ENCODE results near the gene GABRG3. TPM values are rescaled to one million over a fixed set of nuclear protein-coding genes. Genes with fewer than 3 reads are reported as not detected.

GABRG3 gene
- total and polyA plus RNA-seq, 2 of the 4 experiments (the other 2 are of a cell fraction), result not detected

DNA sequence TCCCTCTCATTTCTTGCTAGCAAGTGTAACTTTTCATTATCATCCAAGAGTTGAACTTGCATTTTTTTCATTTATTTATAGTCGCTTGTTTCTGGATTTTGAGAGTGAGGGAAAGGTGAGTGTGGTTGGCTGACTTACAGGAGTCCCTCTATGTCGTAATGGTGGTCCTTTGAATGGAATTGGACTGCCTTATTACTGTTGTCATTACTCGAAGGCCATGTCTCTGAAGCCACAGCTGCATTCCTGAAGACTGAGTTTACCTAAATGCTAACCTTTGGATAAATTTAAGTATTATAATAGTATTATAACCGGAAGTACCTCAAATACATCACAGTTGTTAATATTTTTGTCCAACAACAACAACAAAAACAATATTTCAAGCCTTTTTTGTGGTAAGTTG, 488.9 kb downstream of the GABRG3 start:
- Histone ChIP-seq H2AK5ac (ENCODE audit: low read depth, low read length) (no peak overlapping the region), H3K36me3 (ENCODE audit: control insufficient read depth, insufficient read depth, low read length) (no peaks in the 10 kb centered on the region), H2BK120ac (ENCODE audit: low read depth, low read length) (no peak overlapping the region), H3K18ac (ENCODE audit: low read depth, low read length) (no peak overlapping the region), H3K14ac (replicated peaks; ENCODE audit: low read depth, low read length) (no peak overlapping the region), H4K5ac (ENCODE audit: low read depth, low read length) (no peak overlapping the region), H3K23ac (ENCODE audit: low read depth, low read length) (no peak overlapping the region), H3K27ac (ENCODE audit: insufficient read depth, low read length) (no peak overlapping the region), H3K9me1 (ENCODE audit: insufficient read depth, low read length) (no peaks in the 10 kb centered on the region), H3K79me1 (ENCODE audit: low read depth in 1 of 2, low read length in 2 of 2) (no peaks in the 10 kb centered on the region), H3K4ac (ENCODE audit: low read depth, low read length) (no peak overlapping the region), H3K4me1 (ENCODE audit: control insufficient read depth, insufficient read depth, low read length) (no peaks in the 10 kb centered on the region), H2BK15ac (ENCODE audit: low read depth, low read length) (no peak overlapping the region), H3K9ac (ENCODE audit: low read depth, low read length) (no peak overlapping the region), H2BK20ac (ENCODE audit: low read depth, low read length) (no peak overlapping the region), H3K4me2 (ENCODE audit: low read depth, low read length) (no peak overlapping the region), H3K4me3 (ENCODE audit: insufficient read depth, low read depth, low read length) (no peak overlapping the region), H4K20me1 (ENCODE audit: insufficient read depth, low read length) (no peaks in the 10 kb centered on the region), H4K91ac (ENCODE audit: insufficient read depth, low read depth, low read length) (no peak overlapping the region), H2BK5ac (ENCODE audit: low read depth, low read length, poor library complexity, severe bottlenecking) (no peak overlapping the region), H3K27me3 (ENCODE audit: control insufficient read depth, insufficient read depth, low read length) (no peaks in the 10 kb centered on the region), H2AK9ac (replicated peaks; ENCODE audit: low read depth, low read length, poor library complexity) (no peak overlapping the region), H4K8ac (ENCODE audit: low read depth in 2 of 2, low read length in 2 of 2) (no peak overlapping the region), H3K9me3 (ENCODE audit: control insufficient read depth, insufficient read depth, low read length) (peaks cover 36% of the 10 kb centered on the region), H3K56ac (ENCODE audit: extremely low read depth, insufficient read depth, low read length) (no peak overlapping the region), H2AFZ (replicated peaks; ENCODE audit: low read length, poor library complexity) (no peak overlapping the region)
- ATAC-seq (ENCODE audit: low read depth), result no peak
- intact Hi-C loops (cut with micrococcal nuclease), result no loop called here
- no peak for TF ChIP-seq BHLHE40 (IDR thresholded peaks at IDR 0.05; ENCODE audit: low read depth, low read length)
- no peak for TF ChIP-seq SMC3 (IDR thresholded peaks at IDR 0.05; ENCODE audit: low read depth, low read length)
- TF ChIP-seq, protein P1, sequence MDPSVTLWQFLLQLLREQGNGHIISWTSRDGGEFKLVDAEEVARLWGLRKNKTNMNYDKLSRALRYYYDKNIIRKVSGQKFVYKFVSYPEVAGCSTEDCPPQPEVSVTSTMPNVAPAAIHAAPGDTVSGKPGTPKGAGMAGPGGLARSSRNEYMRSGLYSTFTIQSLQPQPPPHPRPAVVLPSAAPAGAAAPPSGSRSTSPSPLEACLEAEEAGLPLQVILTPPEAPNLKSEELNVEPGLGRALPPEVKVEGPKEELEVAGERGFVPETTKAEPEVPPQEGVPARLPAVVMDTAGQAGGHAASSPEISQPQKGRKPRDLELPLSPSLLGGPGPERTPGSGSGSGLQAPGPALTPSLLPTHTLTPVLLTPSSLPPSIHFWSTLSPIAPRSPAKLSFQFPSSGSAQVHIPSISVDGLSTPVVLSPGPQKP (IDR thresholded peaks at IDR 0.05; ENCODE audit: borderline replicate concordance, low read depth, low read length), result no peak
- TF ChIP-seq FOS (IDR thresholded peaks at IDR 0.05; ENCODE audit: low read depth, low read length), result no peak
- no peak for TF ChIP-seq RCOR1 (IDR thresholded peaks at IDR 0.05; ENCODE audit: insufficient replicate concordance, low read length)
- TF ChIP-seq, protein P2, sequence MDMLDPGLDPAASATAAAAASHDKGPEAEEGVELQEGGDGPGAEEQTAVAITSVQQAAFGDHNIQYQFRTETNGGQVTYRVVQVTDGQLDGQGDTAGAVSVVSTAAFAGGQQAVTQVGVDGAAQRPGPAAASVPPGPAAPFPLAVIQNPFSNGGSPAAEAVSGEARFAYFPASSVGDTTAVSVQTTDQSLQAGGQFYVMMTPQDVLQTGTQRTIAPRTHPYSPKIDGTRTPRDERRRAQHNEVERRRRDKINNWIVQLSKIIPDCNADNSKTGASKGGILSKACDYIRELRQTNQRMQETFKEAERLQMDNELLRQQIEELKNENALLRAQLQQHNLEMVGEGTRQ (IDR thresholded peaks at IDR 0.05; ENCODE audit: low read depth, low read length), result no peak
- TF ChIP-seq, protein P3, sequence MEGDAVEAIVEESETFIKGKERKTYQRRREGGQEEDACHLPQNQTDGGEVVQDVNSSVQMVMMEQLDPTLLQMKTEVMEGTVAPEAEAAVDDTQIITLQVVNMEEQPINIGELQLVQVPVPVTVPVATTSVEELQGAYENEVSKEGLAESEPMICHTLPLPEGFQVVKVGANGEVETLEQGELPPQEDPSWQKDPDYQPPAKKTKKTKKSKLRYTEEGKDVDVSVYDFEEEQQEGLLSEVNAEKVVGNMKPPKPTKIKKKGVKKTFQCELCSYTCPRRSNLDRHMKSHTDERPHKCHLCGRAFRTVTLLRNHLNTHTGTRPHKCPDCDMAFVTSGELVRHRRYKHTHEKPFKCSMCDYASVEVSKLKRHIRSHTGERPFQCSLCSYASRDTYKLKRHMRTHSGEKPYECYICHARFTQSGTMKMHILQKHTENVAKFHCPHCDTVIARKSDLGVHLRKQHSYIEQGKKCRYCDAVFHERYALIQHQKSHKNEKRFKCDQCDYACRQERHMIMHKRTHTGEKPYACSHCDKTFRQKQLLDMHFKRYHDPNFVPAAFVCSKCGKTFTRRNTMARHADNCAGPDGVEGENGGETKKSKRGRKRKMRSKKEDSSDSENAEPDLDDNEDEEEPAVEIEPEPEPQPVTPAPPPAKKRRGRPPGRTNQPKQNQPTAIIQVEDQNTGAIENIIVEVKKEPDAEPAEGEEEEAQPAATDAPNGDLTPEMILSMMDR (conservative IDR thresholded peaks at IDR 0.05; ENCODE audit: low read depth, low read length), result no peak
- no peak for TF ChIP-seq RFX5 (IDR thresholded peaks at IDR 0.05; ENCODE audit: low read depth, low read length)
- no peak for TF ChIP-seq RAD21 (IDR thresholded peaks at IDR 0.05; ENCODE audit: low read length)
- TF ChIP-seq CEBPB (IDR thresholded peaks at IDR 0.05; ENCODE audit: low read depth, low read length), result no peak
- no peak for TF ChIP-seq NFE2L2 (IDR thresholded peaks at IDR 0.05; ENCODE audit: low read depth, low read length)
- TF ChIP-seq MAZ (IDR thresholded peaks at IDR 0.05; ENCODE audit: borderline replicate concordance, low read depth, low read length), result no peak
- TF ChIP-seq MXI1 (IDR thresholded peaks at IDR 0.05; ENCODE audit: borderline replicate concordance, low read depth, low read length), result no peak
- no peak for TF ChIP-seq CHD1 (IDR thresholded peaks at IDR 0.05; ENCODE audit: low read depth, low read length)
- no peak for TF ChIP-seq POLR2A (IDR thresholded peaks at IDR 0.05; ENCODE audit: low read depth, low read length)
- CTCF ChIA-PET, result no interaction called here
- POLR2A ChIA-PET (ENCODE audit: unreplicated experiment), result no interaction called here
- WGBS, 2 experiments (ENCODE audit: extremely low coverage in 2 of 2, insufficient read length in 1 of 2), result no CpG with 5 or more reads among the region's 4 CpGs
- DNase-seq, result no peak
- in situ Hi-C loops (cut with MboI; ENCODE audit: low sequenced_read_pairs), result loop anchor here (10.0 kb wide), 1 partner anchor 55 kb away; no protein-coding TSS in a partner anchor
- dilution Hi-C loops (cut with HindIII; ENCODE audit: low sequenced_read_pairs, unreplicated experiment), result no loop called here
- no TSS peak for BruUV-seq (replicated peaks)

All from IMR-90 (cell line).